HG03108 (cell line): ENCODE measurements around the gene NCF2.
"Not testable (repeated sequence)": the region's sequence is repeated elsewhere in the genome, so short reads cannot be mapped to it uniquely, and the experiment has no call there.

ENCODE experiments used
- ATAC-seq: cut with Tn5 transposase; IDR thresholded peaks from one replicate; pipeline ENCODE4 v1.9.1; 2021; ENCODE audit warnings: moderate library complexity; ENCODE audit not compliant: unreplicated experiment

The NCF2 gene

DNA sequence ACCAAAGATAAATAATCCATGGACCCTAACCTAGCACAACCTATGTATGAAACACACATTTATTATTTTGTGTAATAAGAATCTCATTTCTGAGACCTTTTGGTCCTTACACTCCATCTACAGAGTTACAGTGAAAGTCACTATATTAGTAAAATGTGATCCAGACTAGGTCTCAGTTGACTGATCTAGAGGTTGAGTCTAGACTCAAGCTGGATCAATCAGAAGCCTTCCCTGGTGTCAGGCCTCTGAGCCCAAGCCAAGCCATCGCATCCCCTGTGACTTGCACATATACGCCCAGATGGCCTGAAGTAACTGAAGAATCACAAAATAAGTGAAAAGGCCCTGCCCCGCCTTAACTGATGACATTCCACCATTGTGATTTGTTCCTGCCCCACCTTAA is 22.7 kb upstream of the NCF2 start:
- not testable (repeated sequence) for ATAC-seq

DNA sequence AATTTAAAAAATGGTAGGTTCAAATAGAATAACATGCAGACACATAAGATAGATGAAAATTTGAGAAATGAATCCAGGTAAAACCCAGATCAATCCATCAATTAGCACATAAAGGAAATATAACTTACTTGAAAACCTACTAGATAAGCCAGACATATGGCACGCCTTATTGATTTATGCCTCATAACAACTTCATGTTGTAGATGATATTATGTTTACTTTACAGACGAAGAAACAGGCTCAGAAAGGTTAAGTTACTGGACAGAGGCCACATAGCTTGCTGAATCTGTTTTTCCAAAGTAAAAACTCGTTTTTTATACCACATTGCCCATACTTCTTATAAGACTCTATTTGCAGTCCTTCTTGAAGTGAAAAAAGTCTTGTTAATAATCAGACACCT is 22.1 kb upstream of the NCF2 start:
- ATAC-seq: no peak

- ATAC-seq: no peak
These were observed 20.8 kb upstream of the NCF2 start for GRCh38 chr1:183611021-183611420.

GRCh38 chr1:183609759-183610452 is 19.6 kb upstream of the NCF2 start:
- ATAC-seq: no peak

DNA sequence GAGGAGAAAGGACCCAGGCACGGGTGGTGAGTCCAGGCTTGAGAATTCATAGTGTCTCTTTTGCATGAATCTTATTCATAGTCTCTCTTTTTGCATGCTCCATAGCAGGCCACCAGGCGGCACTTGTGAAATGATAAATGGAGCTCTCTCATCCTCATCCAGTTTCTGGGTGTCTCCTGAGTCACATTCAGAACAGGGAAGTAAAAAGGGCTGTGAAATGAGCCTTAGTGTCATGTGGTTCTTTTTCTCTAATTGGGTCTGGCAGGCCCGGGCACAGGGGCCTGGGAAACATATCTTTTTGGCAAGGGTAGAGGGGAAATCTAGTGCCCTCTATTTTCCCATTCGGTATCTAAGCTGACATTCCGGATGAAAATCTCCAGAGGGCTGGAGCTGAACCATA is 19.1 kb upstream of the NCF2 start:
- ATAC-seq: peak; percentile 31

DNA sequence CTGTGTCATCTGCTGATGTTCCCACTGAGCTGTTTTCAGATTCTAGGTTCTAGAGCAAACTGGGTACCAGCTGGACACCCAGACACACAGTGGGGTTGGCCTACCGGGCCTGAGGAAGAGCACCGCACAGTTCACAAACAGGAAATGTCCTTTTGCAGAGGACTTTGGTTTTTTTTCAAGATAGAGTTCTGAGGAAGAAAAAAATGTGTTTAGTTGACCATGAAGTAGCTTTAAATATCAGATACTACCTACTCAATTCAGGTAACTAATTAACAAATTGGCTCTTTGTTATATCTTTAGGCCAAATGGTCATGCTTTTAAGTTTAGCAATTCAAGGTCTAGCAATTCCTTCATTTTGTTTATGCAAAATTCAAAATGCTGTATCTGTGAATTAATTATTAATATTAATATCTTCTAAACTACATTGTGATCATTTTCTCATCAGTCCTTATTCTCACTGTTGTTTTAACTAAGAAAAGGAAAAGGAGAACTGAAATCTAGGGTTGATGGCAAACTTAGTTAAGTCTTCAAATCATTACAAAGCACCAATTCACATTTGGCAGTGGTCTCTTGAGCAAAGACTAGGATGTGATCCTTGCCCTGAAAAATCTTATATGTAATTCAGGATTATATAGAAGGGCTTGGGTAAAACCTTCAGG is 17.2 kb upstream of the NCF2 start:
- ATAC-seq: peak; percentile 44

- ATAC-seq: no peak
These were observed 15.6 kb upstream of the NCF2 start for GRCh38 chr1:183605904-183606303.

DNA sequence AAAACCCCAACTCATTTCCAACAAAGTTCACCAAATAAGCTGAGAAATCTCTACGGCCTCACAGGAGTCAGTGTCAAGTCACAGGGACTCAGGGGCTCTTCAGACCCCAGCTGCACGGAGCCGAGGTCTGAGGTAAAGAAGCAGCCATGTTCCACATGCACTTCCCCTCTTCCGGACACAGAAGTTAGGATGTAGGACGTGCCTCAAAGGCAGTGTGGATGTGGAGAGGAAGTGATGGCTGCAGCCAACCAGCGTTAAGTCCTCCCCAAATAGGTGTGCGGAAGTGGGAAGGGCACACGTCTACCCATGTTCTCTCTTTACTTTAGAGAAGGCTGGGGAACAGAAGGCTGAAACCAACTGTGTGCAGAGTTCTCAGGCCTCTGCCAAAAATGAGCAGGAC is 14.6 kb upstream of the NCF2 start:
- peak; percentile 18 for ATAC-seq

GRCh38 chr1:183604038-183604808 is 14.0 kb upstream of the NCF2 start:
- ATAC-seq: peak; percentile 27

DNA sequence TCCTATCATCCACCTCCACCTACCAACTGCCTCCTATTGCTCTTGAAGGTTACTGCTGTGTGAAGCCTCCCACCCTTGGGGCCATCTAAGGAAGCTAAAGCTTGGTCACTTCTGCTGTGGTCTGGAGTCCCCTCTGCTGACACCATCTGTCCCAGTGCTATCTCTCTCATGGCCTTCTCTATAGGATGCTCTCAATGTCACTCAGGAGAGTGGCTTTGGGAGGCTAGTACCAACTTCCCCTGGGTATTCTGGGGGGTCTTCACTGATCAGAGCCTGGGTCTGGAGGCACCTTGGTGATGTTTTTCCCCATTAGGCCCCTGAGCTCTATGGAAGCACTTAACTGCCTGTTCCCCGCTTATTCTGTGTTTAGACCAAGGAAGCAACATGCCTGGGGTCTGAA is 12.3 kb upstream of the NCF2 start:
- ATAC-seq: no peak

DNA sequence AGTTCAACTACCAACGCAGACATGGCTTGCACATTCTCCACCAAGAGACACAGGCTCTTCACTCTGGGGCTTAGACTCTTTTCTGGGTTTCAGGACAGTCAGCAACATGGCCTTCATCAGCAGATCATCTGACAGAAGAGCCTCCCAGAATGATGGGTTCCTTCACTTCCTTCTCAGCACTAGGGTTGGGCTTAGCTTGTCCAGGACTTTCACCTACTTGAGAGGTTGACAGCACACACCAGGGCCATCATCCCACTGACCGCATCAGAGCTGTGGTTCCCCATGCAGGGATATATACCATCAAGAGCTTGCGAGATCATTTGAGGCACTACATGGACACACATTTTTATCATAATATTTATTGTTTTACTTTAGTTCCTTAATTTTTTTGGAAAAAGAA is 10.4 kb upstream of the NCF2 start:
- no peak for ATAC-seq

- ATAC-seq: no peak
These were observed 9.9 kb upstream of the NCF2 start for GRCh38 chr1:183600136-183600535.

GRCh38 chr1:183598386-183598785 is 8.1 kb upstream of the NCF2 start:
- peak; percentile 81 for ATAC-seq

- no peak for ATAC-seq
These were observed 7.5 kb upstream of the NCF2 start for GRCh38 chr1:183597656-183598347.

GRCh38 chr1:183596500-183596899 is 6.2 kb upstream of the NCF2 start:
- no peak for ATAC-seq

DNA sequence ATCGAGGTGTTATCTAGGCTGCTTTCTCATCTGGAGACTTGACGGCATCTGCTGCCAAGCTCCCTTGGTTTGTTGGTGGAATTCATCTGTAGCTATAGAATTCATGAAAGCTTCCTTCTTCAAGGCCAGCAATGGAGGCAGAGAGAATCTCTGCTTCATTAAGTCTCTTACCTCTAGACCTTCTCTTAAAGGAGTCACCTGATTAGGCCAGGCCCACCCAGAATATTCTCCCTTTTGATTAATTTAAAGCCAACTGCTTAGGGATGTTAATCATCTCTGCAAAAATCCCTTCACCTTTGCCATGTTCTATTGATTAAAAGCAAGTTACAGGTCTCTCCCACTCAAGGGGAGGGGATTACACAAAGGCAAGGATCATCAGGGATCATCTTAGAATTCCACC is 5.3 kb upstream of the NCF2 start:
- ATAC-seq: no peak

GRCh38 chr1:183593356-183593755 is 3.1 kb upstream of the NCF2 start:
- ATAC-seq: peak; percentile 22

GRCh38 chr1:183592733-183593132 is 2.5 kb upstream of the NCF2 start:
- no peak for ATAC-seq

GRCh38 chr1:183589874-183590243 is 400 bp downstream of the NCF2 start:
- peak; percentile 21 for ATAC-seq

DNA sequence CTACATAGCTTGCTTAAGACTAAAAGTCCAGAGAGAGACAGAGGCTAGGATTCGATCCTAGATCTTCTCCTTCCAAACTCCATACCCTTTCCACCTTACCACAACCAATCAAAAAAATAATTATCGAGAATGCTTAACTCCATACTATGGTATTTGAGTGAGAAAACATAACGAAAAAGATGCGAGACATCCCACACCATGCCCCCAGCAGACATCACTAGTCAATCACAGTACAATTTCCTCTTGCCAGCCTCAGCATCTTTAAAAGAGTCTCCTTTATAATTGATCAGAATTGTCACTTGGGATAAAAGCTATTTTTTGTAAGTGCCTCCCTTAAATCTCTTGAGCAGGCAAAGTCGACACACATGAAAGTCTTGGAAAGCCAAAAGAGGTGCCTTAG is 875 bp downstream of the NCF2 start:
- no peak for ATAC-seq

GRCh38 chr1:183588827-183589226 is 1.4 kb downstream of the NCF2 start:
- no peak for ATAC-seq

GRCh38 chr1:183586926-183587325 is 3.3 kb downstream of the NCF2 start:
- no peak for ATAC-seq
